Fibroblast of skin of left quadriceps (primary cell): Measurements from ENCODE around the gene LACTBL1.
A peak's percentile ranks its signal among the peaks of the same experiment; 100 is the strongest.
"Not testable (repeated sequence)": the region's sequence is repeated elsewhere in the genome, so short reads cannot be mapped to it uniquely, and the experiment has no call there.

ENCODE experiments used
- DNase-seq, 2 experiments: peaks; one replicate each; pipeline ENCODE4 v3.0.0-alpha.2; 2013; ENCODE audit warnings: low read depth in 2 of 2

LACTBL1 gene

GRCh38 chr1:22976461-22977243, 4.0 kb upstream of the LACTBL1 start:
- DNase-seq = peak; percentile 57 to 62

- no peak for DNase-seq
These were observed 3.4 kb upstream of the LACTBL1 start for GRCh38 chr1:22976127-22976460.

GRCh38 chr1:22975694-22976093, 3.0 kb upstream of the LACTBL1 start:
- DNase-seq = no peak

GRCh38 chr1:22971611-22972405, 858 bp downstream of the LACTBL1 start:
- no peak for DNase-seq

- no peak for DNase-seq
These were observed 1.5 kb downstream of the LACTBL1 start for GRCh38 chr1:22971161-22971560.

GRCh38 chr1:22970096-22970495, 2.6 kb downstream of the LACTBL1 start:
- DNase-seq = no peak

- DNase-seq = peak; percentile 35 to 49
These were observed 3.4 kb downstream of the LACTBL1 start for GRCh38 chr1:22969304-22969709.

GRCh38 chr1:22967833-22968232, 4.8 kb downstream of the LACTBL1 start:
- no peak for DNase-seq

- no peak for DNase-seq
These were observed 6.4 kb downstream of the LACTBL1 start for GRCh38 chr1:22966309-22966708.

- DNase-seq = no peak
These were observed 9.5 kb downstream of the LACTBL1 start for GRCh38 chr1:22963044-22963677.

GRCh38 chr1:22962558-22962957, 10.1 kb downstream of the LACTBL1 start:
- DNase-seq = no peak

- no peak for DNase-seq
These were observed 12.9 kb downstream of the LACTBL1 start for GRCh38 chr1:22959545-22960360.

- no peak for DNase-seq
These were observed 14.1 kb downstream of the LACTBL1 start for GRCh38 chr1:22958556-22958955.

GRCh38 chr1:22957066-22957465, 15.6 kb downstream of the LACTBL1 start:
- no peak for DNase-seq

GRCh38 chr1:22955146-22955545, 17.5 kb downstream of the LACTBL1 start:
- no peak for DNase-seq

GRCh38 chr1:22953740-22954141, 18.9 kb downstream of the LACTBL1 start:
- DNase-seq = no peak

- DNase-seq = no peak
These were observed 19.5 kb downstream of the LACTBL1 start for GRCh38 chr1:22953057-22953739.

GRCh38 chr1:22952694-22953056, 20.0 kb downstream of the LACTBL1 start:
- DNase-seq = no peak

- DNase-seq = no peak
These were observed 20.9 kb downstream of the LACTBL1 start for GRCh38 chr1:22951796-22952195.

GRCh38 chr1:22949822-22950331, 22.8 kb downstream of the LACTBL1 start:
- no peak for DNase-seq

- not testable (repeated sequence) for DNase-seq
These were observed 27.5 kb downstream of the LACTBL1 start for GRCh38 chr1:22945171-22945570.
